Ishikawa (cell line): ENCODE data around the gene C1QTNF4.

Experiments
- EGR1 ChIP-seq: IDR thresholded peaks from 2 replicates; pipeline ENCODE4 v1.6.1; 2012
- EP300 ChIP-seq: IDR thresholded peaks from 2 replicates; pipeline ENCODE4 v1.6.1; 2012; ENCODE audit warnings: borderline replicate concordance
- RAD21 ChIP-seq: IDR thresholded peaks from 2 replicates; pipeline ENCODE4 v1.6.1; 2012; ENCODE audit warnings: low read depth
- TAF1 ChIP-seq: IDR thresholded peaks from 2 replicates; pipeline ENCODE4 v1.6.1; 2012; ENCODE audit warnings: low read depth, mild to moderate bottlenecking
- USF1 ChIP-seq: IDR thresholded peaks from 2 replicates; pipeline ENCODE4 v1.6.1; 2012
- YY1 ChIP-seq: IDR thresholded peaks from 2 replicates; pipeline ENCODE4 v1.6.1; 2012; ENCODE audit warnings: low read depth
- TF ChIP-seq, protein P1 (sequence below): IDR thresholded peaks from 2 replicates; pipeline ENCODE4 v1.6.1; 2012
- TF ChIP-seq, protein P2 (sequence below): IDR thresholded peaks from 2 replicates; pipeline ENCODE4 v1.6.1; 2012; ENCODE audit warnings: low read depth, mild to moderate bottlenecking

- TF ChIP-seq, protein P1, sequence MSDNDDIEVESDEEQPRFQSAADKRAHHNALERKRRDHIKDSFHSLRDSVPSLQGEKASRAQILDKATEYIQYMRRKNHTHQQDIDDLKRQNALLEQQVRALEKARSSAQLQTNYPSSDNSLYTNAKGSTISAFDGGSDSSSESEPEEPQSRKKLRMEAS, result no peak
- TF ChIP-seq YY1 (no peak), EP300 (no peak), TAF1 (no peak), USF1 (no peak), RAD21 (no peak), EGR1 (no peak)
- TF ChIP-seq, protein P2, sequence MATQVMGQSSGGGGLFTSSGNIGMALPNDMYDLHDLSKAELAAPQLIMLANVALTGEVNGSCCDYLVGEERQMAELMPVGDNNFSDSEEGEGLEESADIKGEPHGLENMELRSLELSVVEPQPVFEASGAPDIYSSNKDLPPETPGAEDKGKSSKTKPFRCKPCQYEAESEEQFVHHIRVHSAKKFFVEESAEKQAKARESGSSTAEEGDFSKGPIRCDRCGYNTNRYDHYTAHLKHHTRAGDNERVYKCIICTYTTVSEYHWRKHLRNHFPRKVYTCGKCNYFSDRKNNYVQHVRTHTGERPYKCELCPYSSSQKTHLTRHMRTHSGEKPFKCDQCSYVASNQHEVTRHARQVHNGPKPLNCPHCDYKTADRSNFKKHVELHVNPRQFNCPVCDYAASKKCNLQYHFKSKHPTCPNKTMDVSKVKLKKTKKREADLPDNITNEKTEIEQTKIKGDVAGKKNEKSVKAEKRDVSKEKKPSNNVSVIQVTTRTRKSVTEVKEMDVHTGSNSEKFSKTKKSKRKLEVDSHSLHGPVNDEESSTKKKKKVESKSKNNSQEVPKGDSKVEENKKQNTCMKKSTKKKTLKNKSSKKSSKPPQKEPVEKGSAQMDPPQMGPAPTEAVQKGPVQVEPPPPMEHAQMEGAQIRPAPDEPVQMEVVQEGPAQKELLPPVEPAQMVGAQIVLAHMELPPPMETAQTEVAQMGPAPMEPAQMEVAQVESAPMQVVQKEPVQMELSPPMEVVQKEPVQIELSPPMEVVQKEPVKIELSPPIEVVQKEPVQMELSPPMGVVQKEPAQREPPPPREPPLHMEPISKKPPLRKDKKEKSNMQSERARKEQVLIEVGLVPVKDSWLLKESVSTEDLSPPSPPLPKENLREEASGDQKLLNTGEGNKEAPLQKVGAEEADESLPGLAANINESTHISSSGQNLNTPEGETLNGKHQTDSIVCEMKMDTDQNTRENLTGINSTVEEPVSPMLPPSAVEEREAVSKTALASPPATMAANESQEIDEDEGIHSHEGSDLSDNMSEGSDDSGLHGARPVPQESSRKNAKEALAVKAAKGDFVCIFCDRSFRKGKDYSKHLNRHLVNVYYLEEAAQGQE, result no peak
Measured at GRCh38 chr11:47628026-47628425, 33.8 kb upstream of the C1QTNF4 start.
